GM12872 (cell line): Measurements from ENCODE around the gene DNM3.

Experiments
- CTCF ChIP-seq: IDR thresholded peaks from 3 replicates; pipeline ENCODE4 v1.5.1; 2011; ENCODE audit warnings: low read depth, mild to moderate bottlenecking, low read length, moderate library complexity; ENCODE audit not compliant: insufficient read depth

Gene DNM3

GRCh38 chr1:171909711-171910110, 68.4 kb downstream of the DNM3 start:
- TF ChIP-seq CTCF = no peak

- no peak for TF ChIP-seq CTCF
Measured at GRCh38 chr1:171910786-171911185, 69.5 kb downstream of the DNM3 start.

DNA sequence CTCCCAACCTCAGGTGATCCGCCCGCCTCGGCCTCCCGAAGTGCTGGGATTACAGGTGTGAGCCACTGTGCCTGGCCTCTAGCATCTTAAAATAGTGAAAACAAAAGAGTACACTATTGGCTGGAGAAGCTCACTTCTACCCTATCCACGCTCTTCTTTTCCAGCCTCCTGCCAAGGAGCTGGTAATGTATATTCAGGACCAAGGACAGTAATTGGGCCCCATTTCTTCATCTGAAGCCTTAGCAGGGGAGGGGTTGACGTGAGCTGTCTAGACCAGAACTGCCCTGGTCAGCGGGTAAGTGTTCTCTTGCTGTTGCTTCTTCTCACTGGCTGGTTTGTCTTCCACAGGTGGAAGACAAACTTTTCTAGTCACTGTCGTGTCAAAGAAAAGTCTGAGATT, 70.2 kb downstream of the DNM3 start:
- no peak for TF ChIP-seq CTCF

- no peak for TF ChIP-seq CTCF
Measured at GRCh38 chr1:171912509-171913175, 71.3 kb downstream of the DNM3 start.

DNA sequence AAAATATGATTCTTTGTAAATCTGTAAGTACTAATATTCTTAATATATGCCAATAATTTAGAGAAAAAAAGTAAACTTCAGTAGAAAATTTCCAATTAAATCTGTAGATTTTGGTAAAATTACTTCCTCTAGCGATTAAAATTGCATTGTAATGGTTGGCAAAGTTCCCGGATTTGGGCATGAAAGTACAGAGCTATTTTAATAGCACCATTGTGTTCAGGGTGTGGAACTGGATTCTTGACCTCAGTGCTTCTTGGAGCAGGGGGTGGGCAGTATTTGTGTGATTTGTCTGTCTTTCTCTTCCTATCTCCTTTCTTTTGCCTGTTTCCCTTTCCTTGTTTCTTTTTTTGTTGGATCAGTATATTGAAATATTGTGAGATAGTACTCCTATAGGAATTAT, 72.1 kb downstream of the DNM3 start:
- no peak for TF ChIP-seq CTCF

DNA sequence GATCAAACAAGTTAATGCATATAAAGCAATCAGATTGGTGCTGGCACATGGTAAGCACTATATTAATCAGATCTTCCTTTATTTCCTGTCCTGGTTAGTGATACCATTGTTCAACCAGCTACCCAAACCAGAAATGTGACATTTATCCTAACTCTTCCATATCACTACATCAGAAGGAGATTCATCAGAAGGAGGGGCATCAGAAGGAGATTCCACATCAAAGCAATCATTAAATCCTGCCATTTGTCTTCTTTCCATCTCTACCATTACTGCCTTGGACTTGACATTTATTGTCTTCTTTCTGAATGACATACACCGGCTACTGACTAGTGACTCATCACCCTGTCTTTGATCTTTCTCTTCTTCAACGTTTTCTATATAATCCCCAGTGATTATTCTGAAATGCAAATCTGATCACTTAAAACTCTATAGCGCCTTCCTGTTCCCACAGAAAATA, 75.0 kb downstream of the DNM3 start:
- TF ChIP-seq CTCF = no peak

- TF ChIP-seq CTCF = no peak
Measured at GRCh38 chr1:171917331-171917730, 76.0 kb downstream of the DNM3 start.
